Psoas muscle (tissue), 8 donors: ENCODE data around the gene MED20. TPM values are rescaled to one million over a fixed set of nuclear protein-coding genes. Genes with fewer than 3 reads are reported as not detected.

Experiments used
- ATAC-seq, 4 donors: fragments of 200-7000 bp; cut with Tn5 transposase; one replicate each; pipeline ENCODE4 v1.9.1; 2020; ENCODE audit warnings: moderate library complexity in 3 of 4, mild to moderate bottlenecking in 2 of 4
- DNase-seq, 2 donors: peaks; one replicate each; pipeline ENCODE4 v3.0.0-alpha.2; 2020
- H3K27ac ChIP-seq: fragments of 200-600 bp; one replicate; pipeline ENCODE4 v1.8.0; 2022
- H3K27me3 ChIP-seq, 3 donors: fragments of 200-600 bp in 1 of 3; one replicate each; pipeline versions ENCODE4 v1.6.1 to v1.8.0; 2013 to 2022; ENCODE audit warnings: low read length in 2 of 3, mild to moderate bottlenecking in 2 of 3, moderate library complexity in 1 of 3; ENCODE audit not compliant: insufficient read depth in 3 of 3
- H3K36me3 ChIP-seq, 2 donors: fragments of 200-600 bp in 1 of 2; one replicate each; pipeline versions ENCODE4 v1.6.1 to v1.8.0; 2013 to 2022; ENCODE audit warnings: low read depth in 1 of 2, mild to moderate bottlenecking in 1 of 2, moderate library complexity in 1 of 2; ENCODE audit not compliant: insufficient read depth in 1 of 2
- H3K4me1 ChIP-seq: fragments of 200-600 bp; one replicate; pipeline ENCODE4 v1.8.0; 2022
- H3K4me3 ChIP-seq: fragments of 200-600 bp; one replicate; pipeline ENCODE4 v1.8.0; 2022; ENCODE audit warnings: mild to moderate bottlenecking
- H3K9me3 ChIP-seq: fragments of 200-600 bp; one replicate; pipeline ENCODE4 v1.8.0; 2022
- CTCF ChIP-seq: fragments of 200-600 bp; IDR thresholded peaks from one replicate; pipeline ENCODE4 v1.8.0; 2022; ENCODE audit warnings: antibody characterized with exemption
- WGBS, 3 donors: extraction: QIAGEN DNeasy Blood & Tissue Kit; methylation state at CpG; one replicate each; pipeline versions ENCODE4 v1.1.6 to v1.1.7; 2013; 5-methylcytosine and 5-hydroxymethylcytosine counted together
- intact Hi-C, 2 donors: fragments of 100-400 bp; cut with DNase I; formaldehyde crosslinking; loops; one replicate each; pipeline versions ENCODE4 v1.11.0 to v1.14.2; 2022
- polyA plus RNA-seq, 3 donors: library from polyadenylated mRNA; stranded (reverse); fragments of 200-250 nt; gene quantifications; one replicate each; pipeline ENCODE4 v1.2.3, GENCODE V29; 2013
- total RNA-seq, 4 donors: library from RNA; stranded (reverse); fragmentation: NEBNext Ultra II Directional in 2 of 4; extraction: Animal tissue kit (Norgen Biotek cat#: 25700) in 2 of 4; gene quantifications; one replicate each; pipeline versions ENCODE4 v1.2.1 to v1.2.4, GENCODE V29; 2021 to 2023
- donor health status: healthy with polysubstance abuse.
- donor health status: DM: no; HTN: no; CAD: no; lungs with moderate emphysema.
- donor health status: Bipolar disorder and iron deficiency.
- donor health status: healthy.
- donor health status: DM: yes; HTN: yes; CAD: no.
- donor health status: DM: no; HTN: no; CAD: no.
- donor health status: DM: no; HTN: no; CAD: no.
- donor health status: DM: yes; HTN: yes; CAD: no.

MED20 gene
- total and polyA plus RNA-seq, 7 donors: 9.2 to 28.1 (median 16.4) TPM

- intact Hi-C loops: no loop called here
- Histone ChIP-seq H3K9me3 (no peaks in the 10 kb centered on the region), H3K36me3 (peaks cover 9 to 47% of the 10 kb centered on the region in 2 donors), H3K27me3 (no peaks in the 10 kb centered on the region), H3K4me3 (no peak overlapping the region), H3K4me1 (peaks cover 20% of the 10 kb centered on the region), H3K27ac (peak overlapping the region; percentile 61)
- WGBS, 3 donors: 45 to 58% (median 45%) methylated on average over 4 of the region's 4 CpGs
- no peak for TF ChIP-seq CTCF
- ATAC-seq (peak in 1 of 4 donors; percentile 10), DNase-seq (no peak)
Observed at GRCh38 chr6:41917528-41917927, 3.4 kb downstream of the MED20 start.

- Histone ChIP-seq H3K4me1 (peaks cover 11% of the 10 kb centered on the region), H3K4me3 (no peak overlapping the region), H3K36me3 (peaks cover 9 to 61% of the 10 kb centered on the region in 2 donors), H3K27me3 (no peaks in the 10 kb centered on the region), H3K9me3 (no peaks in the 10 kb centered on the region), H3K27ac (no peak overlapping the region)
- 93 to 98% (median 96%) methylated on average over 4 of the region's 4 CpGs for WGBS, 3 donors
- no peak for ATAC-seq
- no peak for TF ChIP-seq CTCF
- no peak for DNase-seq
- intact Hi-C loops: no loop called here
Observed at GRCh38 chr6:41914869-41915530, 5.9 kb downstream of the MED20 start.

GRCh38 chr6:41914343-41914742, 6.6 kb downstream of the MED20 start:
- peaks cover 8% of the 10 kb centered on the region for H3K4me1 ChIP-seq
- 80 to 94% (median 86%) methylated on average over 2 of the region's 2 CpGs for WGBS, 3 donors
- H3K4me3 ChIP-seq: no peak overlapping the region
- no peak overlapping the region for H3K27ac ChIP-seq
- peaks cover 9 to 64% of the 10 kb centered on the region in 2 donors for H3K36me3 ChIP-seq
- H3K27me3 ChIP-seq: no peaks in the 10 kb centered on the region
- DNase-seq (no peak), ATAC-seq (no peak)
- no peak for TF ChIP-seq CTCF
- H3K9me3 ChIP-seq: no peaks in the 10 kb centered on the region
- intact Hi-C loops: no loop called here

- no peak for TF ChIP-seq CTCF
- no peaks in the 10 kb centered on the region for H3K27me3 ChIP-seq
- H3K36me3 ChIP-seq: peaks cover 16 to 84% of the 10 kb centered on the region in 2 donors
- H3K27ac ChIP-seq: no peak overlapping the region
- ATAC-seq (no peak), DNase-seq (no peak)
- intact Hi-C loops: no loop called here
- no peak overlapping the region for H3K4me3 ChIP-seq
- no peaks in the 10 kb centered on the region for H3K4me1 ChIP-seq
- H3K9me3 ChIP-seq: no peaks in the 10 kb centered on the region
- WGBS, 3 donors: 97% methylated on average over 1 of the region's 1 CpG
Observed at GRCh38 chr6:41909727-41910126, 11.2 kb downstream of the MED20 start.
